ENCODE measurements around the gene KCNE1.

Gene KCNE1

DNA sequence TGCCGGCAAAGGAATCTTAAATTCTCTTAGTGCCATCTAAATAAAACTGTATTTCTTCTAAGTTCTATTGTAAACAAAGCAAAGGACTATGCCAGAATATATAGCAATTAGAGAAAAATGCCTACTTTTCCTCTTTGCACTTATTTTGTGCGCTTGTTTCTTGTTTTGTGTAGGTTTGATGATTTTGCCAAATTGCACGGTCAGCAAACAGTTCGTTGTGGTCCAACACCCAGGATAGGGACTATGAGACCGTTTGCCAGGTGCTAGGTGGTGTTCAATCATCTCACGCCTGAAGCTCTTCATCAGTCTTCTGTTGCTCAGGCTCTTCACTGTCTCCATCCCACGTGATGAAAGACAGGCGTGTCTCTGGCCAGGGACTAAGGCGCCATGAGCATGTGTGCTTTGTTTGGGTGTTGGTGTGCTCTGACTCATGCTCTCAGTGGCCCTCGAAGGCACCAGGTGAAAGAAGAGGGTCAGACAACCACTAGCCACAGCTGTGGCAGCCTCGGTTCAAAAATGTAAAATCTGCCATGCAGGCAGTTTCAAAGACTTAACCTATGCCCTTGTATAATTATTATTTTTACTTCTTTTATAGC, 36.9 kb upstream of the KCNE1 start:
- ChIA-PET POLR2A (no interaction called here), CTCF (no interaction called here)
- DNase-seq (ENCODE audit: low read depth, low spot score) = no peak
- no peak overlapping the region for H3K4me3 ChIP-seq (ENCODE audit: low read depth, low read length)
- TF ChIP-seq CTCF (IDR thresholded peaks at IDR 0.05; ENCODE audit: insufficient read depth, low read length, missing control alignments) = no peak

DNA sequence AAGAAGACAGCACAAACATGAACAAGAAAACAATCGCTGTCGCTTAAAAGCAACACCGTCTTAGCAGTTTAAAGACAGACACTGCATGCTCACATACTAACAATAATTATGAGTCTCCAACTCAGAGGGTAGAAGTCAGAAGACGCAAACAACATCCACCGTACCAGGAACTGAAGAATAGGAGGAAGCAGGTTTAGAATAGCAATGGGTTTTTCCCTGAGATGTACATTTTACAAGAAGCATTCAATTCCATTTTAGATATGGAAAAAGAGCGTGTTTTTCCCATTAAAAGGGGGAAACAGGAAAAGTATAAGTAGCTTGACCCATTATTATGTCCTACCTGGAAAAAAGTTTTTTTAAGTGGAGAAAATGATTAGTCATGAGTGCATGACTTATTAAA, 34.5 kb upstream of the KCNE1 start:
- ChIA-PET POLR2A (no interaction called here), CTCF (interaction anchor here (0.7 to 1.6 kb wide), 3 partner anchors 9 to 57 kb away, joined by 3 to 5 read pairs (median 4); no protein-coding TSS in a partner anchor)
- DNase-seq (ENCODE audit: low read depth, low spot score) = no peak
- TF ChIP-seq CTCF (IDR thresholded peaks at IDR 0.05; ENCODE audit: insufficient read depth, low read length, missing control alignments) = no peak
- no peak overlapping the region for H3K4me3 ChIP-seq (ENCODE audit: low read depth, low read length)

DNA sequence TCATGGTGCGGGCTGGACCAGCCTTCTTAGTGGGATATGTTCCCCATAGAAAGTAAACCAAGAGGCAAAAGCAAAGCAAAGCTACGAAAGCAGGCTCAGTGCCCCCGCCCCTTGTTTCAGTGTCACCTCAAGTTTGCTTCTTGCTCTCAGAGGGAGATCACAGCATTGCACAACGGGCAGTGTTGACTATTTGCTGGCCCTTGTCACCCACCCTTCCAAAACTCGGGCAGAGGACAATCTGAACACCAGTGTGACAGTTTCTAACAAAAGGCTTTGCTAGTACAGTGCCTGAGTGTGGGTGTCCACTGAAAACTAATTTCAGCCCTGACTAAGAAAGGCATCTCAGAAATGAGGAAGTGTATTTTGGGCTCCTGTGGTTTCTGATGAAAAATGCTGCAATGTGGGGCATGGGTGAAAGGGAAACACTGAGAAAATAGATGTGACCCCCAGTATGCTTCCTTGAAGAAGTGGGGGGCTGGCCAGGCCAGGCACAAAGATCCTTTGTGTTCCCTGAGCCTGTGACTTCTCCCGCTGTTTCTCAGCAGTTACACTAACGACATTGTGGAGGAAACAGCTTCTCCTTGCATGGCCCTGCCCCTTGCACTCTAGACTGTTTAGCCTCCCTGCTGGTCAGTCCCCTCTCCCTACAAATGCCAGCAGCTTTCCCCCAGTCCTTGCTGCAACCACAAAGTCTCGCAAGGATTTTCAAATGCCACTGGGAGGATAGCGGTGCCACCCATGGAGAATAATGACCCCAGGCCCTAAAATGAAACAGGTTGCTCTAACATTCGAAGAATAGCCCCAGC, 33.3 kb upstream of the KCNE1 start:
- no peak for TF ChIP-seq CTCF (IDR thresholded peaks at IDR 0.05; ENCODE audit: insufficient read depth, low read length, missing control alignments)
- CTCF ChIA-PET = interaction anchor here (1.3 to 3.1 kb wide), 4 partner anchors 15 to 58 kb away, joined by 4 to 17 read pairs (median 4); no protein-coding TSS in a partner anchor
- DNase-seq (ENCODE audit: low read depth, low spot score) = no peak
- no peak overlapping the region for H3K4me3 ChIP-seq (ENCODE audit: low read depth, low read length)
- POLR2A ChIA-PET = interaction anchor here (0.7 to 1.3 kb wide), 2 partner anchors 15 to 19 kb away, joined by 4 to 6 read pairs; no protein-coding TSS in a partner anchor

- no peak overlapping the region for H3K4me3 ChIP-seq (ENCODE audit: low read depth, low read length)
- CTCF ChIA-PET = interaction anchor here (1.0 to 3.1 kb wide), 8 partner anchors 8 to 38 kb away, joined by 3 to 17 read pairs (median 6); no protein-coding TSS in a partner anchor
- TF ChIP-seq CTCF (IDR thresholded peaks at IDR 0.05; ENCODE audit: insufficient read depth, low read length, missing control alignments) = peak; percentile 47
- POLR2A ChIA-PET = interaction anchor here (1.8 kb wide), 1 partner anchor 17 kb away, joined by 9 read pairs; no protein-coding TSS in a partner anchor
- DNase-seq (ENCODE audit: low read depth, low spot score) = no peak
Observed at GRCh38 chr21:34544032-34544496, 32.1 kb upstream of the KCNE1 start.

DNA sequence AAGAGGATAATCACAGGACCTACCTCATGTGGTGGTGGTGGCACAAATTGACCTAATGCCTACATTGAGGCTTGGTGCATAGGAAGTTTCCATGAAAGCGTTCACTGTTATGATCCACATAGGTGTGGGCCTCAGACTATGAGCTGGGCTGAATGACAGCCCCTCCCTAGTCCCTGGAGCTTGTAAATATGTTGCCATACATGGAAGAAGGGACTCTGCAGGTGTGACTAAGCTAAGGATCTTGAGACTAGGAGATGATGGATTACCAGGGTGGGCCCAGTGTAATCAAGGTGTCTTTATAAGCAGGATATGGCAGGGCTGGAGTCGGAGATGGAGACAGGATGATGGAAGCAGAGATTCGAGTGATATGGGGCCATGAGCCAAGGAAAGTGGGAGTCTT, 31.0 kb upstream of the KCNE1 start:
- TF ChIP-seq CTCF (IDR thresholded peaks at IDR 0.05; ENCODE audit: insufficient read depth, low read length, missing control alignments) = no peak
- ChIA-PET CTCF (interaction anchor here (0.8 to 3.1 kb wide), 7 partner anchors 9 to 60 kb away, joined by 3 to 17 read pairs (median 8); no protein-coding TSS in a partner anchor), POLR2A (interaction anchor here (1.8 kb wide), 1 partner anchor 16 kb away, joined by 9 read pairs; no protein-coding TSS in a partner anchor)
- H3K4me3 ChIP-seq (ENCODE audit: low read depth, low read length) = no peak overlapping the region
- DNase-seq (ENCODE audit: low read depth, low spot score) = no peak

- ChIA-PET POLR2A (no interaction called here), CTCF (interaction anchor here (1.1 kb wide), 1 partner anchor 21 kb away, joined by 4 read pairs; no protein-coding TSS in a partner anchor)
- no peak overlapping the region for H3K4me3 ChIP-seq (ENCODE audit: low read depth, low read length)
- TF ChIP-seq CTCF (IDR thresholded peaks at IDR 0.05; ENCODE audit: insufficient read depth, low read length, missing control alignments) = no peak
- no peak for DNase-seq (ENCODE audit: low read depth, low spot score)
Observed at GRCh38 chr21:34540206-34540605, 28.2 kb upstream of the KCNE1 start.

All from AG04449 (cell line).